MM.1S (cell line): Measurements from ENCODE around the gene KBTBD4.

ENCODE experiments used
- EZH2 ChIP-seq: fragments of 300-600 bp; sonication (generic); optimal IDR thresholded peaks from 2 replicates; pipeline ENCODE3; 2017; ENCODE audit warnings: low read depth, mild to moderate bottlenecking, antibody characterized with exemption, low read length, mixed read lengths
- EZH2phosphoT487 ChIP-seq: fragments of 300-600 bp; sonication (generic); IDR thresholded peaks from 2 replicates; pipeline ENCODE4 v1.6.1; 2018; ENCODE audit warnings: antibody characterized with exemption, low read length
- TF ChIP-seq, protein P1 (sequence below): fragments of 300-600 bp; sonication (generic); IDR thresholded peaks from 2 replicates; pipeline ENCODE4 v1.5.1; 2016; ENCODE audit warnings: antibody characterized with exemption, low read length, mixed read lengths

DNA sequence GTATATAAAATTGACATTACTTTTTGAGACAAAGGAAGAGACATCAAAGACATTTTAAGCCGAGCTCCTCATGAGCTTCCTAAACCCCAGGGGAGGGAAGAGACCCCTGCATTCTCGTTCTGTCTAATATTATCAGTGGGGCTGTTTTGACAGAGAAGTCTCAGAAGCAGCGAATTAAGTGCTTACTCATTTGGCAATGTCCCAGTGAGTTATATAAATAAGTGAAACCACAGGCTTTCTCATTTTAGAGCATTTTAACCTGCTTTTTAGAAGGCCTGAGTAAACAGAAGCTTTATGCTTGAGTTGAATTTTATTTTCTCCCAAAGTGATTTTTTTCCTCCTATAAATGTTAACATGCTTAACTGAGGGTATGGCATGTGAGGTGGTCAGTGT lies 38.6 kb upstream of the KBTBD4 start:
- no peak for TF ChIP-seq EZH2
- TF ChIP-seq, protein P1, sequence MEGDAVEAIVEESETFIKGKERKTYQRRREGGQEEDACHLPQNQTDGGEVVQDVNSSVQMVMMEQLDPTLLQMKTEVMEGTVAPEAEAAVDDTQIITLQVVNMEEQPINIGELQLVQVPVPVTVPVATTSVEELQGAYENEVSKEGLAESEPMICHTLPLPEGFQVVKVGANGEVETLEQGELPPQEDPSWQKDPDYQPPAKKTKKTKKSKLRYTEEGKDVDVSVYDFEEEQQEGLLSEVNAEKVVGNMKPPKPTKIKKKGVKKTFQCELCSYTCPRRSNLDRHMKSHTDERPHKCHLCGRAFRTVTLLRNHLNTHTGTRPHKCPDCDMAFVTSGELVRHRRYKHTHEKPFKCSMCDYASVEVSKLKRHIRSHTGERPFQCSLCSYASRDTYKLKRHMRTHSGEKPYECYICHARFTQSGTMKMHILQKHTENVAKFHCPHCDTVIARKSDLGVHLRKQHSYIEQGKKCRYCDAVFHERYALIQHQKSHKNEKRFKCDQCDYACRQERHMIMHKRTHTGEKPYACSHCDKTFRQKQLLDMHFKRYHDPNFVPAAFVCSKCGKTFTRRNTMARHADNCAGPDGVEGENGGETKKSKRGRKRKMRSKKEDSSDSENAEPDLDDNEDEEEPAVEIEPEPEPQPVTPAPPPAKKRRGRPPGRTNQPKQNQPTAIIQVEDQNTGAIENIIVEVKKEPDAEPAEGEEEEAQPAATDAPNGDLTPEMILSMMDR: no peak
- TF ChIP-seq EZH2phosphoT487: no peak
